Retinal pigment epithelial cell (primary cell): ENCODE results near the gene LRPPRC.
"Not testable (repeated sequence)": the region's sequence is repeated elsewhere in the genome, so short reads cannot be mapped to it uniquely, and the experiment has no call there.

Experiments used
- DNase-seq: peaks from one replicate; pipeline ENCODE4 v3.0.0-alpha.2; 2010; ENCODE audit warnings: low read depth
- H3K4me3 ChIP-seq: 2 replicates; pipeline ENCODE4 v1.5.1; 2011; ENCODE audit warnings: mild to moderate bottlenecking, low read length, control low read depth, moderate library complexity
- CTCF ChIP-seq: conservative IDR thresholded peaks from 2 replicates; pipeline ENCODE4 v1.5.1; 2011; ENCODE audit warnings: low read depth, low read length, control low read depth, inconsistent platforms

Gene LRPPRC

GRCh38 chr2:43995733-43996533, at the start of gene LRPPRC:
Gene LRPPRC, minus strand, starts transcription at chr2:43995989. Its CDS starts 42 bp downstream, at chr2:43995947.
- DNase-seq: peak; percentile 89
- no peak for TF ChIP-seq CTCF
- peak within 1 kb of the TSS; percentile 98 for H3K4me3 ChIP-seq

- H3K4me3 ChIP-seq: no peak overlapping the region
- no peak for TF ChIP-seq CTCF
- no peak for DNase-seq
These were observed 49.3 kb upstream of the LRPPRC start for GRCh38 chr2:44045061-44045460.

- TF ChIP-seq CTCF: peak; percentile 97
- H3K4me3 ChIP-seq: no peak overlapping the region
- DNase-seq: peak; percentile 43
These were observed 48.5 kb upstream of the LRPPRC start for GRCh38 chr2:44044281-44044720.

- no peak for DNase-seq
These were observed 44.6 kb upstream of the LRPPRC start for GRCh38 chr2:44040365-44040764.

GRCh38 chr2:44038277-44038676, 42.5 kb upstream of the LRPPRC start:
- TF ChIP-seq CTCF: no peak
- DNase-seq: no peak
- no peak overlapping the region for H3K4me3 ChIP-seq

More at GRCh38 chr2:44040365-44040764, 44.6 kb upstream of the LRPPRC start:
- no peak for TF ChIP-seq CTCF
- H3K4me3 ChIP-seq: no peak overlapping the region

GRCh38 chr2:44037221-44037620, 41.4 kb upstream of the LRPPRC start:
- TF ChIP-seq CTCF: no peak
- no peak for DNase-seq
- no peak overlapping the region for H3K4me3 ChIP-seq

GRCh38 chr2:44033947-44034346, 38.2 kb upstream of the LRPPRC start:
- DNase-seq: no peak
- TF ChIP-seq CTCF: no peak
- no peak overlapping the region for H3K4me3 ChIP-seq

GRCh38 chr2:44027076-44027475, 31.3 kb upstream of the LRPPRC start:
- not testable (repeated sequence) for DNase-seq, H3K4me3 ChIP-seq
